Measurements from ENCODE around the gene UCMA. TPM values are rescaled to one million over a fixed set of nuclear protein-coding genes. Genes with fewer than 3 reads are reported as not detected.
"Not testable (repeated sequence)": the region's sequence is repeated elsewhere in the genome, so short reads cannot be mapped to it uniquely, and the experiment has no call there.

Gene UCMA
- total RNA-seq, 1 experiment from 2014 or later, result not detected

- intact Hi-C loops (cut with micrococcal nuclease; ENCODE audit: unreplicated experiment), result no loop called here
- H3K27ac ChIP-seq (ENCODE audit: low read depth, low read length, poor library complexity, severe bottlenecking), result no peak overlapping the region
- ChIA-PET CTCF (no interaction called here), POLR2A (ENCODE audit: low non-redundant PET) (no interaction called here)
- H3K4me1 ChIP-seq (ENCODE audit: insufficient read depth, low read length, poor library complexity, severe bottlenecking), result no peaks in the 10 kb centered on the region
- no TSS peak for BruUV-seq (replicated peaks)
- H3K36me3 ChIP-seq (ENCODE audit: insufficient read depth, low read length, poor library complexity, severe bottlenecking), result no peaks in the 10 kb centered on the region
- no peaks in the 10 kb centered on the region for H3K9me3 ChIP-seq (ENCODE audit: low read depth, low read length, poor library complexity, severe bottlenecking)
- H3K27me3 ChIP-seq (replicated peaks; ENCODE audit: insufficient read depth, low read depth, low read length, poor library complexity), result peaks cover 4% of the 10 kb centered on the region
- TF ChIP-seq CTCF (conservative IDR thresholded peaks at IDR 0.05; ENCODE audit: low read depth, low read length) (no peak), EZH2 (IDR thresholded peaks at IDR 0.05; ENCODE audit: borderline replicate concordance, low read depth, low read length, poor library complexity, severe bottlenecking) (no peak)
- no peak for DNase-seq (ENCODE audit: low spot score)
- no peak overlapping the region for H3K4me3 ChIP-seq (ENCODE audit: low read depth, low read length, poor library complexity, severe bottlenecking)
Observed at GRCh38 chr10:13253726-13254125, 19.6 kb upstream of the UCMA start.

- ChIA-PET CTCF (no interaction called here), POLR2A (ENCODE audit: low non-redundant PET) (no interaction called here)
- no peak for DNase-seq (ENCODE audit: low spot score)
- Histone ChIP-seq H3K9me3 (ENCODE audit: low read depth, low read length, poor library complexity, severe bottlenecking) (no peaks in the 10 kb centered on the region), H3K27ac (ENCODE audit: low read depth, low read length, poor library complexity, severe bottlenecking) (no peak overlapping the region), H3K36me3 (ENCODE audit: insufficient read depth, low read length, poor library complexity, severe bottlenecking) (no peaks in the 10 kb centered on the region), H3K4me3 (ENCODE audit: low read depth, low read length, poor library complexity, severe bottlenecking) (no peak overlapping the region), H3K4me1 (ENCODE audit: insufficient read depth, low read length, poor library complexity, severe bottlenecking) (no peaks in the 10 kb centered on the region), H3K27me3 (replicated peaks; ENCODE audit: insufficient read depth, low read depth, low read length, poor library complexity) (no peaks in the 10 kb centered on the region)
- intact Hi-C loops (cut with micrococcal nuclease; ENCODE audit: unreplicated experiment), result no loop called here
- TF ChIP-seq CTCF (conservative IDR thresholded peaks at IDR 0.05; ENCODE audit: low read depth, low read length), result no peak
- TF ChIP-seq EZH2 (IDR thresholded peaks at IDR 0.05; ENCODE audit: borderline replicate concordance, low read depth, low read length, poor library complexity, severe bottlenecking), result no peak
- BruUV-seq (replicated peaks), result no TSS peak
Observed at GRCh38 chr10:13247784-13248183, 13.6 kb upstream of the UCMA start.

- TF ChIP-seq CTCF (conservative IDR thresholded peaks at IDR 0.05; ENCODE audit: low read depth, low read length), result no peak
- H3K36me3 ChIP-seq (ENCODE audit: insufficient read depth, low read length, poor library complexity, severe bottlenecking), result no peaks in the 10 kb centered on the region
- intact Hi-C loops (cut with micrococcal nuclease; ENCODE audit: unreplicated experiment), result no loop called here
- no peak overlapping the region for H3K27ac ChIP-seq (ENCODE audit: low read depth, low read length, poor library complexity, severe bottlenecking)
- ChIA-PET POLR2A (ENCODE audit: low non-redundant PET) (no interaction called here), CTCF (interaction anchor here (0.6 kb wide), 1 partner anchor 40 kb away, joined by 3 read pairs; no protein-coding TSS in a partner anchor)
- no peak overlapping the region for H3K4me3 ChIP-seq (ENCODE audit: low read depth, low read length, poor library complexity, severe bottlenecking)
- no peaks in the 10 kb centered on the region for H3K9me3 ChIP-seq (ENCODE audit: low read depth, low read length, poor library complexity, severe bottlenecking)
- no peaks in the 10 kb centered on the region for H3K27me3 ChIP-seq (replicated peaks; ENCODE audit: insufficient read depth, low read depth, low read length, poor library complexity)
- no TSS peak for BruUV-seq (replicated peaks)
- DNase-seq (ENCODE audit: low spot score), result no peak
- no peaks in the 10 kb centered on the region for H3K4me1 ChIP-seq (ENCODE audit: insufficient read depth, low read length, poor library complexity, severe bottlenecking)
Observed at GRCh38 chr10:13247246-13247645, 13.1 kb upstream of the UCMA start.

GRCh38 chr10:13242260-13242659 is 8.1 kb upstream of the UCMA start:
- POLR2A ChIA-PET (ENCODE audit: low non-redundant PET); H3K27ac ChIP-seq (ENCODE audit: low read depth, low read length, poor library complexity, severe bottlenecking); H3K4me1 ChIP-seq (ENCODE audit: insufficient read depth, low read length, poor library complexity, severe bottlenecking); DNase-seq (ENCODE audit: low spot score); intact Hi-C loops (cut with micrococcal nuclease; ENCODE audit: unreplicated experiment); BruUV-seq (replicated peaks); H3K36me3 ChIP-seq (ENCODE audit: insufficient read depth, low read length, poor library complexity, severe bottlenecking); CTCF ChIA-PET; H3K27me3 ChIP-seq (replicated peaks; ENCODE audit: insufficient read depth, low read depth, low read length, poor library complexity); H3K4me3 ChIP-seq (ENCODE audit: low read depth, low read length, poor library complexity, severe bottlenecking); H3K9me3 ChIP-seq (ENCODE audit: low read depth, low read length, poor library complexity, severe bottlenecking): not testable (repeated sequence)

Data from A673 (cell line).